Stimulated activated CD4-positive, alpha-beta T cell treated with anti-CD3 and anti-CD28 coated beads, Interleukin-15, amount 100 ng/mL, for 1 hour (primary cell): Measurements from ENCODE around the gene TUBB.

ENCODE experiments used
- DNase-seq, 2 donors: peaks; one replicate each; pipeline ENCODE4 v3.0.0-alpha.2; 2020; ENCODE audit warnings: low read depth in 1 of 2, low spot score in 1 of 2

Gene TUBB

DNA sequence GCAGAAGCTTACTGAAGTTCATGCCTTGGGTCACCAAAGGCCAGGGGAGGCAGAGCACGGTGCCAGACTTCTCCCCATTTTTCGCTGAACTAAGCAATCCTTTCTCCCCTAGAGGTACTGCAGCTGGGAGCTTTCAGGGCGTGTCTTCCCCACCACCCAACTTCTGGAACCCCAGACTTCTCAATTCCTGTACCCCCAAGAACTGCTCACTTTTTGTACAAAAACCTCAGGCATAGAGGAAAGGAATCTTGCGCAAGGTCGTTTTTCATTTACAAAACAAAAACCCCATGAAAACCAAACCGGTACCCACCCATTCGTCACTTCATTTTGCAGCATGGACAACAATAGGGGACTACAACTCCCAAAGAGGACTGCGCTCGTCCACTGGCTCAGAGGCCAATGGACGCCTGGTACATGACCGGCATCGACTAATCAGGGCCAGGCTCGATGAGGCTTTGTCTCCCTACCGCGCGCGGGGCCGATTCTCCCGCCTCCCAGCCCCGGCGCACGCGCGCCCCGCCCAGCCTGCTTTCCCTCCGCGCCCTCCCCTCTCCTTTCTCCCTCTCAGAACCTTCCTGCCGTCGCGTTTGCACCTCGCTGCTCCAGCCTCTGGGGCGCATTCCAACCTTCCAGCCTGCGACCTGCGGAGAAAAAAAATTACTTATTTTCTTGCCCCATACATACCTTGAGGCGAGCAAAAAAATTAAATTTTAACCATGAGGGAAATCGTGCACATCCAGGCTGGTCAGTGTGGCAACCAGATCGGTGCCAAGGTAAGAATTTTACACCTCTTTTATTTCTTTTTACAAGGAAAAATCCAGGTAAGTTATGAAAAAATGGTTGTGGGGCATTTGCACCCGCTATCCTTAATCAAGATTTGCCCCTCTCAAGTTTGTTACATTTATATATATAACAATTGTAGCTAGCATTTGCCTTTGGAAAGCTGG lies at the start of gene TUBB:
TUBB (plus strand) TSS at position 562 of the 947 bp plus-strand sequence; CDS start at position 717, 155 bp downstream.
- peak; percentile 91 for DNase-seq

DNA sequence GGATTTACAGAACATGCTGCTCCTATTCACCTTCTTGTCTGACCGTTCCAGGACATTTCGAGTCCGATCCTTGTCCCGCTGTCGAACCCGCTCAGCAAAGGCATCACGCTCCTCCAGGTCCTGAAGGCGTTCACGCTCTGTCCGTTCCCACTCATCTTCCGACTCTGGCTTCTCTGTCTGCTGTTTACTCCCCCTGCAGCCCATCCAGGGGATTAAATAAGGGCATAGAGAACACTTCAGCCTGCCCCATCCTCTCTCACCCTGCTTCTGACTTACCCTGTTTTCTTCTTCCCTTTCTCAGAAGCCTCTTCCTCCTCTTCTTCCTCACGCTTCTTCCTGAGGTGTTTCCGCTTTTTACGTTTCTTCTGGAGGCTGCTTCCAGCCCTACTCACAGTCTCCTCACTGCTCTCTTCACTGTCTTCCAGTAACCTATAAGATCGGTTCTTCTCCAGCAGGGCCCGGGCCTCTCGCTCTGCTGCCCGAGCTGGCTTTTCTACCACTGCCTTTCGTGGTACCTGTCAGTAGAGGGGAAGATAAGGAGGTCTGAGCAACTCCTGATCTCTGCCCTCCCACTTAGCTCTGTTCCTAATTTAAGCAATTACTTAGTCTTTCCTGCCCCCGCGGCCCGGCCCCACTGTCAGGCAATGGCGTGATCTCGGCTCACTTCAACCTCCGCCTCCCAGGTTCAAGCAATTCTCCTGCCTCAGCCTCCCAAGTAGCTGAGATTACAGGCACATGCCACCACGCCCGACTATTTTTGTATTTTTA lies 49.2 kb upstream of the TUBB start:
- no peak for DNase-seq

DNA sequence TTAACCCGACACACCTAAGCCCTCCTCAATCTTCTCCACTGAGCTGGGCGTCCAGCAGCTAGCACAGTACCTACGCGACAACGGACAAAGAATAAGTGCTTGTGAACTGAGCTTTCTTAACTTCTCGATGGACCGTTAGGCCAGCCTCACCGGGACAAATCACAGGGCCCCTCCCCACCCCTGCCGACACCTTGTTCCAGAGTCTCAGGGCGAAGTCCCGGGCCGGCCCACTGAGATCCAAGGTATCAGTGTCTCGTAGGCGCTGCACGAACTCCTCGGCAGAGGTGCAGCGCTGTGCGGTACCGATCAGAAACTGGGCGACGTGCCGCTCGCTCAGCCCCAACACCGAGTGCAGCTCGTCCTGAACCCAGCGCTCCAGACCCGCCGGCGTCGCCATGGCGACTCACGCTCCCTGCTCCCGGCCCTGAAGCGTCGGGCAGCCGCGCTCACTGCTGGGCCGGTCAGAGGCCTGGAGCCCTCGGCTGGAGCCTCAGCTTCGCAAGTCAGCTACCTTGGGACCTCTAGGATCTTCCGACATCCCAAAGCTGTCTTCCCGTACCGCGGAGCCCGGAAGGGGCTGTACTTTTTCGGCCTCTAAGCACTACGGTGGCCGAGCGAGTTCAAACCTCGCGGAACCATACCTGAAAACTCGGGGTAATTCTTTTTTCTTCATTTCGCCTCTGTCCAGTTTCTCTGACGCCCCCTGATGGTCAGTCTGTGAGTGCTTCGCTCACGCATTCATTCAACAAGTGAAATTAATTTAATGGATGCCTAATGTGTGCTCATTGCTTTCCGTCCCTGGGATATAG lies 47.5 kb upstream of the TUBB start, which contains the start of gene DHX16:
DHX16 (minus strand) TSS at position 562 of the 809 bp plus-strand sequence; CDS start at position 397, 165 bp downstream.
- peak; percentile 78 to 79 for DNase-seq

DNA sequence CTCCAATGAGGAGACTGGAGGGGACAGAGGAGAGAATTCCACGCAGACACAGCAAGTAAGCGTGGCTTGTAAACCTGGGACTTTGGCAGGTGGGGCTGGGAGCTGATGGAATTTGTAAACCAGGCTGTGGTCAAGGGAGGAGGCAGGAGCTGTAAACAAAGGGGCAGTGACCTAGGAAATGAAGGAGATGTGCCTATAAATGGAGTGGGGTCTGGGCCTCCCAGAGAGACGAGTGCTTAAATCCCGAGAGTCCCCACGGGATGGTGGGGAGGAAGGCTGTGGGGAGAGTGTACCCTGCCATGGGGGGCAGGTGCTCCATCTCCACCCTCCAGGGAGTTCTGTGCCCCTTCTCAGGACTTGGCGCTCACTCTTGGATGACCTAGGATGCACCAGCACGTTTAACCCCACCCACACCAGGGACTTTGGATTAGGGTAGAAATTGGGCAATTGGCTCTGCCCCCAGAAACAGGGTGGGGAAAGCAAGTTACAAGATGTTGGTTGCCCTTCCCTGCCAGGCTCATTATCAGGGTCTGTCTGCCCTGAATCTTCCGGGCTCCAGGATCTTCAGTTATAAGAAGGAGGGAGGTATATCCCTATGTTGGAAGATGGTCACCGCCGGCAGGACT lies 43.4 kb upstream of the TUBB start:
- no peak for DNase-seq

DNA sequence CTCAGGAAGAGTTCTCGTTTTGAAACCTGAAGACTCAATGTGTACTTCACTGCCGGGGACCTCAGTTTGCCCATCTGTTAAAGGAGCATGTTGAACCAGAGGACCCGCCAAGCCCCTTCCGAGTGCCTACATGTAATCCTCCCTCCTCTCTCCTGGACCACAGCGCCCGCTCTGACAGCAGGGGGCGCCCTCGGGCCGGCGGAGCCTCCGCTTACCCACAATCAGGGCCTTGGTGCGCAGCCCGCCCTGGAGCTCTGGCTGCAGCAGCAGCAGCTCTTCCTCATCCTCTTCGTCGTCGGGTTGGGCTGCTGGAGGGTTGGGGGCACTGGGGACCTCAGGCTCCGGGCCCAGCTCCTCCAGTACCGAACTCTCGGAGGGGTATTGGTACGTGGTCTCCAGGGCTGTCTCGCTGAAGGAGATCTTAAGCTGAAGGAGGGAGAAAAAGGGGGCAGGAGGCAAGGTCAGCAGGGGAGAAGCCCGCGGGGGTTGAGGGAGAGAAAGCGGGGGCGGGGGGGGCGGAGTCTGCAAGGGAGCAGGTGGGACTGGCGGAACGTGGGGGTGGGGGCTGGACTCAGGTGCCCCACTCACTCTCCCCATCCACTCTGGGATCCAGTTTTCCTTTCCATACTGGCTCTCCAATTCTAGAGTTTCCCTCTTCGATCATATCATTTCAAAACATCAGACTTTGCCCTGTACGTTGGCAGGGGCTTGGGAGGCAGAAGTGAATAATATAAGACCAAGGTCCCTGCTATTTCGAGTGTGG lies 41.0 kb upstream of the TUBB start:
- DNase-seq = peak; percentile 89 to 94

DNA sequence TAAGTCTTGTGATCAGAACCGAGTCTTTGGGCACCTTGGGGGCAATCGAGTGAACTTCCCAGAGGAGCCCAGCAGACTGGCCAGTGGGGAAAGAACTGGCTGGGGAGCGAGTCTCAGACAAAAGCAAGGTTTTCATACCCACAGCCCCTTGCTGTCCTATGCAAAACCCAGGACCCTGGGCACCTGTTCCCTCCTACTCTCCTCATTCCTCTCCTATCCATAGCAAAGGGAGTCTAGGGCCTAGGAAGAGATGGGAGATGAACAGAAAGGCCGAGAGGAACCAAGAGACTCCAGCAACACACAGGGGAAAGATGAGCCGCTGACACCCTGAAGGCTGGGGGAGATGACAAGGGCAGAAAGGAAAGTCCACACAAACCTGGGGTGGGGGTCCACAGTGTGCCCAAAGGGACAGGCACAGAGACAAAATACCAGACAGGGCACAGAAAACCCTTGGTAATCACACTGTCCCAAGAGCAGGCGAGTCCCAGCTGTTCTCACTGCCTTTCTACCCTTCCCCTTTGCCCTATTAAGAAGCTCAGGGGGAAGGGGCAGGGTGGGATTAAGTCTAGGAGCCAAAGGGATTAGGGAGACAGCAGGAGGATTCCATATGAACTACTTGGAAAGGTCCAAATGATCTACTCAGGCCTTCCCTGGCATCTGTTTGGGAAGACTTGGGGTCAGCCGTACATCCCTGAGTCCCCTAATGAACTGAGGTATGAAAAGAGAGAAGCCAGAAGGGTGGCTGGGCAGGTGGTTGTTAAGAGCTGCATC lies 40.2 kb upstream of the TUBB start:
- DNase-seq = no peak

DNA sequence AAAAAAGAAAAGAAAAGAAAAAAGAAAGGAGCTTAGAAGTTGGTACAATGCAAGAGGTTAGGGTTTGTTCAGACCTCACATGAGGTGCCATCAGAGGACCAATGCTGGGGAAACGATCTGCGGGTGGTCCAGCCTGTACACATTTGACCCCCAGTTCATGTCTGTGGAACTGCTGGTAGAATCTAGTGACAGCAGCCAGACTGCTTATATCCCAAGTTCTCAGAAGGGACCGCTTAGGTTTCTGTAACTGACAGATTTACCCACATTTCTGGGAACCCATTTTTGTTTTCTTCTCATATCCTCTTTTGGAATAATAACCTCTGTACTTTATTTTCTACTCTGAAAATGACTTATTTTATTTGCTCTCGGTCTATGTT lies 38.4 kb upstream of the TUBB start:
- DNase-seq = no peak

DNA sequence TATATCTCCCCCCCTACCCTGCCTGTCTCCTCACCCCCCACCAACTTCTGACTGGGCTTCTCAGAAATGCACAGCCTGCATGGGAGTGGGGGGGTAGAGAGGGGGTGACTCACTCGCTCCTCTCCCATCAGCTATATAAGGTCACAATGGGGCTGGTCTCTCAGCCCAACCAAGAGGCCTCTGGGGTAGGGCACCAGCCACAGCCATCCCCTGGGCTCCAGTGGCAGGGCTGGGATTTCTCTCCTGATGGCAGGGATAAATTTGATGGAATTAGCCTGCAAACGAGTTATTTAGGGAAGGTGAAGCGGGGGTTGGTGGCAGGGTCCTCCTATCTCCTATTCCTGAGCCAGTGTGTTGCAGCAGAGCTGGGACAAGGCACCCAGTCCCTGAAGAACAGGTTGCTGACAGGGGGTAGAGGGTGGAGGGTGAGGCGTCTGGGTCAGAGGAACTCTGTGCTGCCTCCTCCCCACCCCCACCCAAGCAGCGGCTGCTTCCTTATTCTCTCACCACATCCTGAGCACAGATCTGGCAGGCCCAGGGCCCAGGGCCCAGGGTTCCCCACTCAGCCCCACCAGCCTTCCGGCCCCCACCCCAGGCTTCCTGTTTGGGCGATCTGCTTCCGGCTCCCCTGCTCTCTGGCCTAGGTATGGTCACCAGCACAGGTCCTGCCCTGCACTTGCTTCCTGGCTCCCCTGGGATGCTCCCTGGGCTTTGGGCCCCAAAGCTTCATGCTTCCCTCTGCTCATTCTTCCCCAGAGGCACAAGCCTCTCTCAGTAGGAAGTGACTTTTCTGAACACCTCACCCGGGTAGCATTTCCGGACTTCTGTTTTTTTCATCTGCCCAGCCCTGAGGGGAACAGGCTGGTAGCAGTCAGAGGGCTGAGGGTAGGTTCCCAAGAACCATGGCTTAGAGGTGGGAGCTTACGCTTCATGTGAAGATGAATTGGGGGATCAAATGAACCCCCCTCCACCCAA lies 37.7 kb upstream of the TUBB start:
- DNase-seq = peak; percentile 63 to 82

DNA sequence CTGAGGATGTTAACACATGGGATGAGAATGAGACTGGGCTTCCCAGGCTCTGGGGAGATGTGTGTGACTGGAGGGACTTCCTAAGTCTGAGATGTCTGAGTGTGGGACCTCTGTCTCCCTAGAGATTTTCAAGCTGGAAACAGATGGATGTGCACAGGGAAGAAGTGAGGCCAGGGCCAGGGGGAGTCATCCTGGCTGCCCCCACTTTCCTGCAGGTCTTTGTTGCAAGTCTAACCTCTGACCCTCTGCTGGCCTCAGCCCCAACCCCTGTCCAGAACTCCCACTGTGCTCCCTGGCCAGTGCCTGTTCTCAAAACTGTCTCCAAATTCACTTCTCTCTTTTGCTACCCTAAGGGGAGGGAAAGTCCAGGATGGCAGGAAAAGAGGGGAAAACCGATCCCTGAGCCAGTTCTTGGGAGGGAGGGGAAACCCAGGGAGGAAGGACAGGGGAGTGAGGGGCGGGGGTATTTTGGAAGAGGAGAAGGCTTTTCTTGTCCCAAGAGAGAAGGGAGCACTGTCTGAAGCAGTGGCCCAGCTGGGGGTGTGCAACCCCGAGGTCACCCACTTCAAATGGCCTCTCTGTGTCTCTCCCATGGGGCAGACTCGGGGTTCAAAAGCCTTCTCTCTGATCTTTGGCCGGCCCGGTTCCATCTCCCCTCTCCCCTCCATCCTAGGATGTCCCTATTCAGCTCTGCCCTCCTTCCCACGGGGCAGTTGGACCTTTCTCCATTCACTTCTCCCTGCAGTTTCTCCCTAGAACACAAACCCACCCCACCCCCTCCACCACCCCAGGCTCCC lies 36.8 kb upstream of the TUBB start:
- DNase-seq = no peak

DNA sequence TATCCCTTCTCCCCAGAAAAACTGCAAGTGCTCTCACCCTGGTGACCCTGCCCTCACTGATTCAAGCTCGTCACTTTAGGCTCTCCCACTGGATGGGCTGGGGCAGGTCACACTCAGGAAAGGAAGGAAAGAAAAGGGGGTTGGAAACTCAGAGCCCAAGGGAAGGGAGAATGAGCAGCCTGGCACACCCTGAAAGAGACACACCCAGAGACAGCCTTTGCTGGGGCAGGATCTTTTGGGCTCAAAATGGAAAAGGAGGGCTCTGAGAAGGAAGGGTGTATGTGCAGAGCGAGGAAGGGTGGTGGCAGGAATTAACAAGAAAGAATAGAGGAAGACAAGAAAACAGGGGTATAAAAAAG lies 36.2 kb upstream of the TUBB start:
- DNase-seq = no peak

DNA sequence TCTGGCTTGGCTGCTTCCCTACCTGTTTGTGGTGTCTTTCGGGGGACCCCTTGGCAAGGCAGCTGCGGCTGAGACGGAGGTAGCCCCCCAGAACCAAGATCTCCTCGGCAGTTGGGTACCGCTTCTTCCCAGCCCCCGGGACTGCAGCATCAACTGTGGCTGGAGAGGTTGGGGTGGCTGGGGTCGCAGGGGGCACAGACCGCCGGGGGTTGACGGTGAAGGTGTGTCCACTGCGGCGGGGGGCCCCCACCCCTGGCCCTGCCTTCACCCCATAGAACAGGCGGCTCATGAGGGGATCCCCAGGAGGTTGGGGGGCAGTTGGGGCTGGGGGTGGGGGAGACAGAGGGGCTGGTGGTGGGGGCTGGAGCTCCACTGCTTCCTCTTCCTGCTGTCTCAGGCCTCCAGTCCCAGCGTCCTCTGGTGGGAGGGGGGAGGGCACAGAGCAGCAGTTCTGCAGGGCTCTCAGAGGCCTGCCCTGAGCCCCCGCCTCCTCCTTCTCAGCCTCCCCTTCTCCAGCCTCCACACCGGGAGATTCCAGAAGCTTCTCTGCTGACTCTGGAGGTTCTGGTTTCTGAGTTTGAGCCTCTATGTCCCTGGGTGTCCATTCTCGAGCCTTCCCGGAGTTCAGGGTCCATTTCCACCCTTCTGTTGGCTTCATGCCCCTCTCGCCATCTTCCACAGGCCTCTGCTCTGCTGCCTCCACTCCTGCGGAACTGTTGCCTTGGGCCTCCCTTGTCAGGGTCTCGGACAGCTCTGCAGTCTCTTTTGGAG lies 35.6 kb upstream of the TUBB start:
- peak in 1 of 2 donors; percentile 40 for DNase-seq

DNA sequence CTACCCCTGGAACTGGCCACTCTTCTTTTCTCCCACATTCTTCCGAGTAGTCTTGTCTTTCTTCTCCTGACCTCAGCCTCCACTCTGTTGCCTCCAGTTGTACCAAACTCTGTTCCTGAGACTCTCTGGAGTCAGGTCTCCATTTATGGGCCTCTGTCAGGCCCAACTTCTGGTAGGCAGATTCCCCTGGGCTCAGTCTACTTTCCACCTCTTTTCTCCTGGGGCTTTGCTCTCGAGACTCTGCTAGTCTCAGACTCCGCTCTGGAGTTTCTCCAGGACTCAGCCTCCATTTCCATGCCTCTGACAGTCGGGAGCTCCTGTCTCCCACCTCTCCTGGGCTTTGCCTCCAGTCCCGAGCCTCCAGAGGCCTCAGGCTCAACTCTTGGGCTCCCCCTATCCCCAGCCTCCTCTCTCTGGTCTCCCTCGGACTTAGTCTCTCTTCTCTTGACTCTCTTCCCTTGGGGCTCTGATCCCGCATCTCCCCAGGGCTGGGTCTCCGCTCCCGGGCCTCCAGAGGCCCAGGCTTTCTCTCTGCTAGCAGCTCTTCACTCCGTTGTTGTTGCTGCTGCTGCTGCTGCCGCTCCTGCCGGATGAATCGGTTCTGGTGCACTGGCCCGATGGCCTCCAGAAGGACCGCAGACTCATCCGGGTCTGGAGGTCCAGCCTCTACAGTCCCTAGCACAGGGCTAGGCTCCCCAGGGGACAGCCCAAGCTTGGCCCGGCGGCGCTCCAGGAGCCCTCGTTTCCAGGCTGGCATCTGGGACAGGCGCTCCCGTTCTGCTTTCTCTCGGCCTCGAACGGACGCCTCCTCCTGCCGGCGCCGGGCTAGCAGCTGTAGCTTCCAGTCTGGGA lies 34.8 kb upstream of the TUBB start:
- no peak for DNase-seq

DNA sequence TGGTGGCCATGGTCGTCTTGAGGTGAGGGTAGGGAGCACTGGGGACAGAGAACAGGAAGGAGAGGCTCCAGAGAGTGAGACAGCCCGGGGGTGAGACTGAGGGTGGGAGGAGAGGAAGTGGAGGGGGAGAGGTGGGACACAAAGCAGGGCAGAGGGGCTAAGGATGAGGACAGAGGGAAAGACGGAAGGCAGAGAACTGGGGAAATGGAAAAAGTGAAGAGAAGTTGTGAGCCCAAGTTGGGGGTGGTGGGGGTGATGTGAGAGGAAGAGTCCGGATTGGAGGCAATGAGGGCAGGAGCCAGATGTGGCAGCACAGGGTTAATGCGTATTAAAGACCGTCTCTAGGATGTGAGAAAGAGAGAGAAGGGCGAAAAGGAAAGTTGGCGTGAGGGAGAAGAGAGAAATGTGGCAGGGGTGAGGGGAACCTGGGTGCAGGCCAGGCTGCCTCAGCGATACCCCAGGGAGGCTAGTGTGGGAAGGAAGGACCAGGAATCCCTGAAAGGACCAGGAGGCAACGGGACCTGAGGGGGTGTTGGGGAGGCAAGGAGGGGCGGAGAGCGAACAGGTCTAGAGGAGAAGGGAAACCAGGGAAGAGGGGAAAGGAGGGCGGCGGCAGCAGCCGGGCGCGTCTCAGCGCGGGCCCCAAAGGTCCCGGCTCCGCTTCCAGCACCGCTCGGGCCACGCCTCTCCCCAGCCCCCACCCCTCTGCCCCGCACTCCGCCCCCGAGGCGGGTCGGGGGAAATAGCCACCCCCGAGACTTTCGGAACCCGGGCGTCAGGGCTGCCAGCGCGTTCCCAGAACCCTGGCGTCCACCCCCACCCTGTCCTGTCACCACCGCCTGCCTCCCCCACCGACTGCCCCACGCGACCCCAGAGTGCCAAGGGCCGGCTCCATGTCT lies 33.9 kb upstream of the TUBB start, which contains the start of gene PPP1R18:
PPP1R18 (minus strand) TSS at position 637 of the 899 bp plus-strand sequence; CDS start at position 10, 627 bp downstream.
- DNase-seq = peak; percentile 79 to 84

DNA sequence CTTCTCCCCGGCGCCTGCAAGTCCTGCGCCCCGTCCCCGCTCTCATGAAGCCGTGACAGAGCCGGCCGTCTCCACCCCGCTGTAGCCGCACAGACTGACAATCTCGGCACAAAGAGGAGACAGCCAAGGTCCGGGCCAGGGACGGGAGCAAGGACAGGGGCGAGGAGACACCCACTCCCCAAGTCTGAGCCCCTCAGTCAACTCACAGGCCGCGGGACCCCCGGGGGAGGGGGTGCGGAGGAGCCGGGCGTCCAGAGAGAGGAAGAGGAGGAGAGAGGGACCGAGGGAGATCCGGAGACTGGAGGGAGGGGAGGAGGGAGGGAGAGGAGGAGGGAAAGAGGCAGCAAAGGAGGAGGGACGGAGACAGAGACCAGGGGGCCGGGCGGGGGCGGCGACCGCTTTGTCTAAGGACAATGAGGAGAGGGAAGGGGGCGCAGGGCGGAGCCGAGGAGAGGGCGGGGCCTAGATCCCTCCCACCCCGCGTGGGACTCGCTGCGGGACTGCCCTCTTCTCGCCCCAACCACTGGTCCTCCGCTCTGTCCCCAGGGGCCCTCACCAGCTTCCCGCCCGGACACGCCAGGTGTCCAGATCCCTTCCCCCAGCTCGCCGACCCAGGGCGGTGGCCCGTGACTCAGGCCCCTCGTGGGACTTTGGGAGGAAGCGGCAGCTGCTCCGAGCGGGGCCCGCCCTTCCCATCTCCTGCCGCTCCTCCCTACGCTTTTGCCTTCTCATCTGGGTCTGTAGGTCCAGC lies 33.1 kb upstream of the TUBB start:
- peak; percentile 61 to 70 for DNase-seq
